HG03064 (cell line): Measurements from ENCODE around the gene PIP5K1C.

Experiments used
- ATAC-seq: cut with Tn5 transposase; IDR thresholded peaks from one replicate; pipeline ENCODE4 v1.9.1; 2021; ENCODE audit warnings: low read depth; ENCODE audit not compliant: unreplicated experiment

The PIP5K1C gene

DNA sequence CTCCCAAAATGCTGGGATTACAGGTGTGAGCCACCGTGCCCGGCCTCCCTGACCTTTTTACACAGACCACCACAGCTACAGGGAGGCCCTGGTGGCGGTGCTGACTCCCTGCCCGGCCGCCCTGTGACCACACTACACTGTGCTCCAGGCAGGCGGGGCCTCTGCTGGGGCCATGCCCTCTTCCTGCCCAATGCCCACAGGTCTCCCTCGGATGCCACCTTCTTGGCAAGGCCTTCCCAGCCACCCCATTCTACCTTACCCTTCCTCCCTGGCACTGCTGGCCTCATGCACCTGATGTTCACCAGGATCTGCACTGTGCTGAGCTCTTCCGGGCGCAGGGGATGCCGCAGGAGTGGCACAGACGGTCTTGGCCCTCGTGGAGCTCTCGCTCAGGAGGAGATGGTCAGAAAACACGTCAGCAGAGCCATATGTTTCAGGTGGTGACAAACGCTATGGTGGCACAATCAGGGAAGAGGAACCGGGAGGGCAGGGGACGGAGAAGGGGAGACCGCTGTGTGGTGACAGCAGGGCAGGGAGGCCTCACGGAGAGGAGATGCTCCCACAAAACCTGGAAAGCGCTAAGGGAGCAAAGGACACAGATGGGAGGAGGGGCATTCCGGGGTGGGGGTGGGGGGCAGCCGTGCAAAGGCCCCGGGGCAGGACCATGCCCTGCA is 4.1 kb downstream of the PIP5K1C start:
- ATAC-seq: no peak

DNA sequence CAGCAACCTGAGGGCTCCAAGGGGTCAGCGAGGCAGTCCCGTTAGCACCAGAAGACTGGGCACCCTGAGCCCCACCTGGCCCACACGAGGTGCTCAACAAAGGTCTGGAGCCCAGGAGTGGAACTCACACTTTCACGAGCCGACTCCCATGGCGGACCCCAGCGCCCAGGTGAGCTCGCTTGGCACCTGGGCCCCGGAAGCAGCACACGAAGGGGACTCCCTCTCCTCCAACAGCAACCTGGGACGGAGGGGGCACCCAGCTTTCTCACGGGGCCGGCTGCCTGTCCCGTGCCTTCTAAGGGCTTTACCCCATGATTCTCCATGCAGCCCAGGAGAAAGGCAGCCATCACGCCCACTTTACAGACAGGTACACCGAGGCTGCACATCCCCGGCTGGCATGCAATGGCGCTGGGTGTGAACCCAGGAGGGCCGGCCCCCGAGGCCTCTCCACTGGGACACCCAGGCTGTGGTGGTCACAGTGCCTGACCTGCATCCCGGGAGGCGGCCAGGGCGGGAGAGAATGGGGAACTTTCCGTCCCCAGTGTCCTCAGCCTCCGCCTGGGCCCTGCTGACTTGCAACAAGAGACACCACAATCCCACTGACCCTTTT is 5.0 kb downstream of the PIP5K1C start:
- ATAC-seq: no peak

- ATAC-seq: no peak
Measured at GRCh38 chr19:3694361-3695123, 5.7 kb downstream of the PIP5K1C start.

GRCh38 chr19:3693025-3693925 is 7.0 kb downstream of the PIP5K1C start:
- ATAC-seq: no peak

DNA sequence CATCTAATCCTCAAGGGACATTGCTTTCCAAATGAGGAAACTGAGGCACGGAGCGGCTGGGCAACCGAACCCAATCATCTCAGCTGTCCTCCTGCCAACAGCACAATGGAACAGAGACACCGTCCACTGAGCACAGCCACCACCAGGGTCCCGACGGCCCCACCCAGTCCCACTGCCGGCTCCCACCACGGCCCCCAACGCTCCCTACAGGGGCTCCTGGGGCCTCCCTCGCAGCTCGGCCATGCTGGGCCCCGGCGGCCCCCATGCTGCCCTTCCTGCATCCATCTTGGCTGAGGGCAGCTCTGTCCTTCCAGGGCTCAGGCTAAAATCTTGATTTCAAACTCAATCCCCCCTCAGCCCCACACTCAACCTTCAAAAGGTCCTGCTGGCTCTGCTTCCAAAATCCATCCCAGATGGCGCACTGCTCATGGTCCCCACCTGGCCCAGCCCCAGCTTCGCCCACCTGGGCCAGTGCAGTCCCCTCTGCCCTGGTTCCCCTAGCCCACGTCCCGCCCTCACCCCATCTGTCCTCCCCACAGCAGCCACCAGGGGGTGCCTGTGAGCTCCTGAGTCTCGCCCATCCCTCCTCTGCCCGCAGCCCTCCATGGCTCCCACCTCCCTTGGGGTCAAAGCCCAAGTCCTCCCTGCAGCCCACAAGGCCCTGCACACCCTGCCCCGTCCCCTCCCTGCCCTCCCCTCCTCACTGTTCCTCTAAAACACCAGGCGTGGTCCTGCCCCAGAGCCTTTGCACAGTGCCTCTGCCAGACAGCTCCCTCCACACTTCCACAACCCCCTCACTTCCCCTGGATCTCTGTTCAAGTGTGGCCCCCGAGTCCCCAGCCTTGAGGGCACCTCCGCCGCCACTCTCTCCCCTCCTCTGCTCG is 7.9 kb downstream of the PIP5K1C start:
- ATAC-seq: no peak

GRCh38 chr19:3691726-3692125 is 8.5 kb downstream of the PIP5K1C start:
- no peak for ATAC-seq

DNA sequence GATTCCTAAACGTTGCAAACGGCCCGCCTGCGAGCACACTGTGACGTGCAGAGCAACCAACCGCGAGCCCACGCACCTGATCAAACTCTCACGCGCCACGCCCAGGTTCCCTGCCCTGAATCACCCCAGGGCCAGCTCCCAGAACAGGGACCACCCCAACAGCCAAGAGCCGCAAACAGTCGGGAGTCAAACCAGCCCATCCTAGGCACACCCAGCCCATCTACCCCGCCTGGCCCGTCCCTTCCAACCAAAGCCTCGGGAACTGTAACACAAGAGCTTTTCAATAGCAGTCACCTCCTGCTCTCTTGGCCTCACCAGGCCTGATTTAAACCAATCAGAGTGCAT is 8.9 kb downstream of the PIP5K1C start:
- ATAC-seq: no peak

GRCh38 chr19:3690551-3691371 is 9.5 kb downstream of the PIP5K1C start:
- ATAC-seq: no peak

- ATAC-seq: no peak
Measured at GRCh38 chr19:3687774-3688706, 12.2 kb downstream of the PIP5K1C start.

- no peak for ATAC-seq
Measured at GRCh38 chr19:3687393-3687773, 12.9 kb downstream of the PIP5K1C start.

- ATAC-seq: no peak
Measured at GRCh38 chr19:3684817-3685410, 15.4 kb downstream of the PIP5K1C start.

DNA sequence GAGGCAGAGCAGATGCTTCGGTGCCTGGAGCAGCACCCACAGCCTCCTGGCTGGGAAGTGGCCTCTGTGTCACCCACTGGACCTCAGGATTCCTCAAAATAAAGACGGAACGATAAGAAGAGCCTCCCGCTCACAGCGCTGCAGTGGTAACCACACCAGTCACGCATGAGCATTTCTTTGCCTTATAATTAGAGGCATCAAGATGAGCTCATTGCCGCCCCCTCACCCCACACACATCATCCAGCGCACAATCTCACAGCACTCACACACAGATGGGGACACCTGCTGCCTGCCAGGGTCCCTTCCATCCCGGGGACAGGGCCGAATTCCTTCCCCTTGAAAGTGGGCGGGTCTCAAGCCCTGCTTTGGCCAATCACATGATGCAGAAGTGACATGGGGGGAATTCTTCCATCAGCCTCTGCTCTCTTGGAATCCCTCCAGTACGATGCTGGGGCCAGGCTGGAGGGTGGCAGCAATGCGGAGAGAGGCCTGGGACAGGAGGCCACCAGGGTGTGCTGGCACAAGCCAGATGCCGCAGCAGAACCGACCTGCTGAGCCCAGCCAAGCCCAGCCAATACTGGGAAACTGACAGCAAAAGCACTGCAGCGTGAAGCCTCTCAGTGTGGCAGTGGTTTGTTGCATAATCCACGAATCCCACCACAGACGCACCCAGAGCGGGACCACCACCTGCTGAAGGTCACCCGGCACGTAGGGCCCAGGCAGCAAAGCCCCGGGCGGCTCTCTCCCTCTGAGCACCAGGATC is 16.0 kb downstream of the PIP5K1C start:
- no peak for ATAC-seq

DNA sequence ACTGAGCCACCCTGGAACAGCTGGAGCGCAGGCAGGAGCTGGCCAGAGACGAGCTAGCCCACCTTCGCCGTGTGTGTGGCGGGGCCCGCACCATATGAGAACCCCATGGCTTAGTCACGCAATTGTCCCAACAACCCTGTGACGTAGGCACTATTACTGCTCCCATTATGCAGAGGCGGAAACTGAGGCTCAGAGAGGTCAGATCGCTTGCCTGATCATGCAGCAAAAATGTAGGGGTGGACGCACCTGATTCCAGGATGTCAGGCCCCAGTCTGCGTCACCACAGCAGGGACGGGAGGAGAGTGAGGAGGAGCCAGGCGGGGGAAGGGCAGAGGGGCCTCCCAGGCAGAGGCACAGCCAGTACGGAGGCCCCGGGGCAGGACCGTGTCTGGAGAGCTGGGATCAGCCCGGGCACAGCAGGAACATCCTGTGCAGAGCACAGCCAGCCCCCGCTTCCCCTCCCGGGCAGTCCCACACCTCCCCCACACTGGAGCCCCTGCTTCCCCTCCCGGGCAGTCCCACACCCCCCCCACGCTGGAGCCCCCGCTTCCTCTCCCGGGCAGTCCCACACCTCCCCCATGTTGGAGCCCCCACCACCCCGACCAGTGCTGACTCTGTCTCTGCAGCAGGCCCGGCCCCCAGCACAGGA is 16.7 kb downstream of the PIP5K1C start:
- ATAC-seq: no peak

DNA sequence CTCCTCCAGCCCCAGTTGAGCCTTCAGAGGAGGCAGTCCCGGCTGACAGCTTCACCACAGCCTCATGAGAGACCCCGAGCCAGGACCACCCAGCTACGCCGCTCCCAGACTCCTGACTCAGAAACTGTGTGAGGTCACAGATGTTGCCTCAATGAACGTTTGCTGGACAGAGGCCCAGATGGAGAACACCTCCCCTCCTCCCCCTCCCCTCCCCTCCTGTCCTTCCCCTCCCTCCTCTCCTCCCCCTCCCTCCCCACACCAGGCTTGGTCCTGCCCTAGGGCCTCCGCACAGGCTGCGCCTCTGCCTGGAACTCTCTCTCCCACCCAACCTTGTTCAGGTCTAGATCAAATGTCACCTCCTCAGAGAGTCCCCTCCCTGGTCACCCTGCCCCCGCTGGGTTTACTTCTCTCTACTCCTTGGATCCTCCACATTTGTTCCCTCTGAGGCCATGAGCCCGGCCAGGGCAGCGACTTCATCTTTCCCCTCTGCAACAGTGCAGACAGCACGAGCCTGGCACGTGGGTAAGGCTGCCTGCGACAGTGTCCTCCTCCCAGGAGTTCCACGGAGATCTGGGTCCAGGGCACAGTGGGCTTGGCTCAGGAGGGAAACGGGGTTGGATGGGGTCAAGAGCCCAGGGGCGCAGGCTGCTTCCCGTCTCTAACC is 17.4 kb downstream of the PIP5K1C start:
- no peak for ATAC-seq

DNA sequence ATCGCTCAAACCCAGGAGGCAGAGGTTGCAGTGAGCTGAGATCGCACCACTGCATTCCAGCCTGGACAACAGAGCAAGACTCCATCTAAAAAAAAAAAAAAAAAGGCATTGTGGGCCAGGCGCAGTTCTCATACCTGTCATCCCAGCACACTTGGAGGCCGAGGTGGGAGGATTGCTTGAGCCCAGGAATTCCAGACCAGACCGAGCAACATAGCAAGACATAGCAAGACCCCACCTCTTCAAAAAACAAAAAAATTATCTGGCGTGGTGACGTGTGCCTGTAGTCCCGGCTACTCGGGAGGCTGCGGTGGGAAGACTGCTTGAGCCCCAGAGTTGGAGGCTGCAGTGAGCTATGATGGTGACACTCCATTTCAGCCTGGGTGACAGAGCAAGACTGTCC is 18.0 kb downstream of the PIP5K1C start:
- no peak for ATAC-seq

- ATAC-seq: no peak
Measured at GRCh38 chr19:3680939-3681338, 19.3 kb downstream of the PIP5K1C start.
